ENCODE results near the gene CCDC185.

CCDC185 gene

GRCh38 chr1:223401873-223402789 lies 8.9 kb downstream of the CCDC185 start (continued):
- TF ChIP-seq TCF4 (CRISPR knock-in tag; IDR thresholded peaks at IDR 0.05; ENCODE audit: borderline replicate concordance), result no peak

- TF ChIP-seq SNAI2 (CRISPR knock-in tag; IDR thresholded peaks at IDR 0.05), result no peak
- no peak for TF ChIP-seq ARNTL (CRISPR knock-in tag; IDR thresholded peaks at IDR 0.05; ENCODE audit: borderline replicate concordance, low read depth)
- TF ChIP-seq POU6F1 (CRISPR knock-in tag; IDR thresholded peaks at IDR 0.05; ENCODE audit: borderline replicate concordance, low read depth), result no peak
- TF ChIP-seq ISL1 (CRISPR knock-in tag; IDR thresholded peaks at IDR 0.05), result no peak
- no peak for TF ChIP-seq CSDC2 (CRISPR knock-in tag; IDR thresholded peaks at IDR 0.05)
- TF ChIP-seq ZNF565 (CRISPR knock-in tag; conservative IDR thresholded peaks at IDR 0.05; ENCODE audit: low read depth), result no peak
- no peak for ATAC-seq
Observed at GRCh38 chr1:223402790-223403142, 9.6 kb downstream of the CCDC185 start.

GRCh38 chr1:223403184-223403815 lies 10.1 kb downstream of the CCDC185 start:
- no peak for TF ChIP-seq ZFP30 (CRISPR knock-in tag; IDR thresholded peaks at IDR 0.05)
- no peak for TF ChIP-seq SNAI2 (CRISPR knock-in tag; IDR thresholded peaks at IDR 0.05)
- no peak for TF ChIP-seq TOX (CRISPR knock-in tag; IDR thresholded peaks at IDR 0.05; ENCODE audit: borderline replicate concordance)
- ATAC-seq, result no peak

- no peak for ATAC-seq
- no peak for TF ChIP-seq SNAI2 (CRISPR knock-in tag; IDR thresholded peaks at IDR 0.05)
- TF ChIP-seq RARB (CRISPR knock-in tag; IDR thresholded peaks at IDR 0.05), result no peak
- no peak for TF ChIP-seq ZNF565 (CRISPR knock-in tag; conservative IDR thresholded peaks at IDR 0.05; ENCODE audit: low read depth)
Observed at GRCh38 chr1:223405507-223405906, 12.3 kb downstream of the CCDC185 start.

- no peak for TF ChIP-seq TOX (CRISPR knock-in tag; IDR thresholded peaks at IDR 0.05; ENCODE audit: borderline replicate concordance)
- TF ChIP-seq GLIS3 (CRISPR knock-in tag; IDR thresholded peaks at IDR 0.05), result no peak
- no peak for TF ChIP-seq CREB5 (CRISPR knock-in tag; IDR thresholded peaks at IDR 0.05; ENCODE audit: low read depth)
- ATAC-seq, result no peak
Observed at GRCh38 chr1:223410036-223410435, 16.8 kb downstream of the CCDC185 start.

- no peak for ATAC-seq
- TF ChIP-seq ZNF70 (CRISPR knock-in tag; IDR thresholded peaks at IDR 0.05), result no peak
- TF ChIP-seq SNAI2 (CRISPR knock-in tag; IDR thresholded peaks at IDR 0.05), result no peak
- no peak for TF ChIP-seq ZC3H10 (CRISPR knock-in tag; IDR thresholded peaks at IDR 0.05)
- TF ChIP-seq ZFP30 (CRISPR knock-in tag; IDR thresholded peaks at IDR 0.05), result no peak
- no peak for TF ChIP-seq ZNF8 (CRISPR knock-in tag; IDR thresholded peaks at IDR 0.05)
- TF ChIP-seq RARB (CRISPR knock-in tag; IDR thresholded peaks at IDR 0.05), result no peak
- no peak for TF ChIP-seq CREB5 (CRISPR knock-in tag; IDR thresholded peaks at IDR 0.05; ENCODE audit: low read depth)
- TF ChIP-seq CSRNP3 (CRISPR knock-in tag; IDR thresholded peaks at IDR 0.05), result no peak
Observed at GRCh38 chr1:223411309-223411708, 18.1 kb downstream of the CCDC185 start.
